Measurements from ENCODE around the gene KRTAP13-2.

- TF ChIP-seq SNIP1 (IDR thresholded peaks at IDR 0.05; ENCODE audit: low read depth), result no peak
- TF ChIP-seq CTCF (IDR thresholded peaks at IDR 0.05 in 2 of 3, conservative IDR thresholded peaks at IDR 0.05 in 1 of 3; ENCODE audit: insufficient read depth in 2 of 3, low read depth in 1 of 3, low read length in 3 of 3), result no peak
- no peak for TF ChIP-seq RFX1 (IDR thresholded peaks at IDR 0.05)
Measured at GRCh38 chr21:30355906-30356305, 16.2 kb downstream of the KRTAP13-2 start.

All from K562 (cell line).